Measurements from ENCODE around the gene INTS15. TPM values are rescaled to one million over a fixed set of nuclear protein-coding genes. Genes with fewer than 3 reads are reported as not detected.

Gene INTS15
- total and polyA plus RNA-seq, 9 of the 15 experiments (the other 6 are each of a cell fraction or from before 2014, with no cell fraction given), result 0.52 to 28.9 (median 11.6) TPM

- FAIRE-seq (no peak), DNase-seq (ENCODE audit: extremely low read depth in 1 of 4, low spot score in 3 of 4) (no peak), ATAC-seq (no peak)
- intact Hi-C loops (cut with micrococcal nuclease) (no loop called here), in situ Hi-C loops (cut with MboI) (no loop called here)
- Histone ChIP-seq H3K27ac (ENCODE audit: extremely low read depth, low read depth, low read length) (no peak overlapping the region), H3K27me3 (ENCODE audit: control insufficient read depth in 2 of 2, insufficient read depth in 2 of 2, low read length in 2 of 2) (peaks cover 49 to 91% of the 10 kb centered on the region in 2 experiments), H3K4me2 (ENCODE audit: insufficient read depth, low read length) (no peak overlapping the region), H3K9me3 (replicated peaks; ENCODE audit: control insufficient read depth, insufficient read depth, low read depth, low read length) (no peaks in the 10 kb centered on the region), H4K20me1 (replicated peaks; ENCODE audit: control insufficient read depth, insufficient read depth, low read length) (no peaks in the 10 kb centered on the region), H3K9me1 (ENCODE audit: control insufficient read depth, insufficient read depth, low read length) (no peaks in the 10 kb centered on the region), H3K4me3 (no peak overlapping the region), H3K36me3 (ENCODE audit: control insufficient read depth, insufficient read depth, low read length) (no peaks in the 10 kb centered on the region), H3K79me2 (ENCODE audit: control insufficient read depth, insufficient read depth, low read length) (no peaks in the 10 kb centered on the region), H3K4me1 (replicated peaks in 1 of 2; ENCODE audit: control insufficient read depth in 2 of 2, insufficient read depth in 2 of 2, low read length in 2 of 2) (peaks cover 0 to 29% of the 10 kb centered on the region in 2 experiments; a peak in 2 of 5 replicates), H3K9ac (ENCODE audit: insufficient read depth in 1 of 2, low read depth in 2 of 2, low read length in 2 of 2) (no peak overlapping the region), H2AFZ (ENCODE audit: low read depth, low read length) (no peak overlapping the region)
- no TSS peak for BruUV-seq (replicated peaks)
- POLR2A ChIA-PET, result interaction anchor here (1.5 kb wide), 1 partner anchor 10 kb away, joined by 5 read pairs; no protein-coding TSS in a partner anchor
- TF ChIP-seq GABPB1 (CRISPR knock-in tag; IDR thresholded peaks at IDR 0.05) (no peak), ETV6 (IDR thresholded peaks at IDR 0.05; ENCODE audit: borderline replicate concordance in 1 of 2, low read depth in 2 of 2, low read length in 1 of 2) (no peak), ETV6 (CRISPR knock-in tag; IDR thresholded peaks at IDR 0.05; ENCODE audit: borderline replicate concordance) (no peak), L3MBTL2 (IDR thresholded peaks at IDR 0.05) (no peak)
- CTCF ChIA-PET (ENCODE audit: low intra/inter-chr PET ratio), result no interaction called here
- 0% methylated on average over 4 of the region's 4 CpGs for WGBS (ENCODE audit: insufficient coverage, low coverage, missing lambda C conversion rate)
Observed at GRCh38 chr7:6618621-6619020, 28.8 kb downstream of the INTS15 start.

- H3K9ac ChIP-seq (ENCODE audit: insufficient read depth in 1 of 2, low read depth in 2 of 2, low read length in 2 of 2), result no peak overlapping the region
- no peak overlapping the region for H3K4me2 ChIP-seq (ENCODE audit: insufficient read depth, low read length)
- no peak overlapping the region for H2AFZ ChIP-seq (ENCODE audit: low read depth, low read length)
- H3K4me3 ChIP-seq, result no peak overlapping the region
- DNase-seq (ENCODE audit: extremely low read depth in 1 of 4, low spot score in 3 of 4) (no peak), FAIRE-seq (no peak), ATAC-seq (no peak)
- H3K27ac ChIP-seq (ENCODE audit: extremely low read depth, low read depth, low read length), result no peak overlapping the region
- no peaks in the 10 kb centered on the region for H3K36me3 ChIP-seq (ENCODE audit: control insufficient read depth, insufficient read depth, low read length)
- peaks cover 0 to 31% of the 10 kb centered on the region in 2 experiments; a peak in 2 of 5 replicates for H3K4me1 ChIP-seq (replicated peaks in 1 of 2; ENCODE audit: control insufficient read depth in 2 of 2, insufficient read depth in 2 of 2, low read length in 2 of 2)
- POLR2A ChIA-PET, result interaction anchor here (2.2 kb wide), 1 partner anchor 8 kb away, joined by 7 read pairs; no protein-coding TSS in a partner anchor
- no peaks in the 10 kb centered on the region for H3K79me2 ChIP-seq (ENCODE audit: control insufficient read depth, insufficient read depth, low read length)
- BruUV-seq (replicated peaks), result no TSS peak
- in situ Hi-C loops (cut with MboI), result no loop called here
- no peaks in the 10 kb centered on the region for H4K20me1 ChIP-seq (replicated peaks; ENCODE audit: control insufficient read depth, insufficient read depth, low read length)
- no peaks in the 10 kb centered on the region for H3K9me1 ChIP-seq (ENCODE audit: control insufficient read depth, insufficient read depth, low read length)
- TF ChIP-seq RCOR1 (IDR thresholded peaks at IDR 0.05; ENCODE audit: borderline replicate concordance in 1 of 2, low read depth in 2 of 2, low read length in 2 of 2), result no peak
- TF ChIP-seq ZBTB1 (CRISPR knock-in tag; IDR thresholded peaks at IDR 0.05; ENCODE audit: borderline replicate concordance, low read depth), result no peak
- no peak for TF ChIP-seq ELF2 (CRISPR knock-in tag; IDR thresholded peaks at IDR 0.05)
- TF ChIP-seq MAX (CRISPR knock-in tag; IDR thresholded peaks at IDR 0.05), result no peak
- TF ChIP-seq CREBBP (IDR thresholded peaks at IDR 0.05; ENCODE audit: low read depth, low read length), result no peak
- TF ChIP-seq JUNB (CRISPR knock-in tag; conservative IDR thresholded peaks at IDR 0.05), result no peak
- no peak for TF ChIP-seq SMAD2 (IDR thresholded peaks at IDR 0.05; ENCODE audit: low read depth, low read length)
- TF ChIP-seq NR2F6 (CRISPR knock-in tag; IDR thresholded peaks at IDR 0.05), result no peak
- TF ChIP-seq GTF2B (IDR thresholded peaks at IDR 0.05; ENCODE audit: extremely low read depth, insufficient read length), result no peak
- no peak for TF ChIP-seq CHD1 (IDR thresholded peaks at IDR 0.05; ENCODE audit: low read length)
- no peak for TF ChIP-seq ZBTB8A (IDR thresholded peaks at IDR 0.05; ENCODE audit: partially characterized antibody)
- H3K27me3 ChIP-seq (ENCODE audit: control insufficient read depth in 2 of 2, insufficient read depth in 2 of 2, low read length in 2 of 2), result peaks cover 46 to 83% of the 10 kb centered on the region in 2 experiments
- no peaks in the 10 kb centered on the region for H3K9me3 ChIP-seq (replicated peaks; ENCODE audit: control insufficient read depth, insufficient read depth, low read depth, low read length)
- WGBS (ENCODE audit: insufficient coverage, low coverage, missing lambda C conversion rate), result 0% methylated on average over 3 of the region's 3 CpGs
- intact Hi-C loops (cut with micrococcal nuclease), result no loop called here
- CTCF ChIA-PET (ENCODE audit: low intra/inter-chr PET ratio), result no interaction called here
Observed at GRCh38 chr7:6619961-6620360, 30.1 kb downstream of the INTS15 start.

Data from K562 (cell line).